NCI-H524 (cell line): ENCODE measurements around the gene LIG3.
"Not testable (repeated sequence)": the region's sequence is repeated elsewhere in the genome, so short reads cannot be mapped to it uniquely, and the experiment has no call there.

Experiments
- DNase-seq, 2 experiments: peaks; one replicate each; lab custom pipeline; 2025; lab: John Stamatoyannopoulos, UW

Gene LIG3

DNA sequence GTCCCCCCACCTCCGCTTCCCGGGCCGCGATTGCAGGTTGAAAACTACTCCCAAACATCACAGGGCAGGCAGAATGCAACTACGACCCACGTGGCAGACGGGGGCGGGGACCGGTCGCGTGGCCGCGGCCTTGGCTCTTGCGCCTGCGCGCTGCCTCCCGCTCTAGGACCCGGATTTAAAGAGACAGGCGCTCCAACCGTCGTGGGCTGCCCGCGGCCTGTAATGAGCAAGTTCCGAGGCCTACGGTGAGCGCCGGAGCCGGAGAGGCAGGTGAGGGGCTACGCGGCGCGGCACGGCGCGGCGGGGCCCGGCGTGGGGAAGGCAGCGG lies at the start of gene LIG3:
Gene LIG3, plus strand, starts transcription at position 160 of the 328 bp plus-strand sequence. CDS start 2,494 bp downstream, outside the sequence.
- peak; percentile 80 to 92 for DNase-seq

DNA sequence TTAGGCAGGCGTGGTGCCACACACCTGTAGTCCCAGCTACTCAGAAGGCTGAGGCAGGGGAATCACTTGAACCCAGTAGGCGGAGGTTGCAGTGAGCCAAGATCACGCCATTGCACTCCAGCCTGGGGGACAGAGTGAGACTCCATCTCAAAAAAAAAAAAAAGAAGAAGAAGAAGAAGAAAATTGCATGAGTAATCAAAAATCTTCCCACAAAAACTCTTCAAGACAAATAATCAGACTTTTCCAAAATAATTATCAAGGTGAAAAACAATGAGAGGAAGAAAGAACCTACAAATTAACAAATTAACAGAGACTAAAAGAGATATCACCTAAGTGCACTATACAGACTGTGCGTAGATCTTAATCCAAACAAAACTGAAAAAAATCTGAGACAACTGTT lies 29.5 kb upstream of the LIG3 start:
- DNase-seq: not testable (repeated sequence)

DNA sequence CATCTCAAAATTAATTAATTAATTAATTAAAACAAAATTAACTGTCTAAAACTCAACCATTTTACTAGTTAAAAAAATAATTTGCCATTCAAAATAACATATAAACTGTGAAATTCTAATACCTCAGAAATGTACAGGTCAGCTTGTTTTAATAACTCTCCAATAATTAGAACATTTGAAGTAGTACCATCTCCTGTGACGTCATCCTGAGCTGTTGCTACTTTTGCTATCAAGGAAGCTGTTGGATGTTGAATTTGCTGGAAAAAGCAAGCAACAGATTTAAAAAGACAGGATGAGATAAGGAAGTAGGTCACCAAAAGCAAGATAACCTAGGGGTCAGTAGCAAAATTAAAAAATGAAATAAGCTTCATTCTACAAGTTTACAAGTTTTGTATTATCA lies 21.9 kb upstream of the LIG3 start:
- DNase-seq: no peak

DNA sequence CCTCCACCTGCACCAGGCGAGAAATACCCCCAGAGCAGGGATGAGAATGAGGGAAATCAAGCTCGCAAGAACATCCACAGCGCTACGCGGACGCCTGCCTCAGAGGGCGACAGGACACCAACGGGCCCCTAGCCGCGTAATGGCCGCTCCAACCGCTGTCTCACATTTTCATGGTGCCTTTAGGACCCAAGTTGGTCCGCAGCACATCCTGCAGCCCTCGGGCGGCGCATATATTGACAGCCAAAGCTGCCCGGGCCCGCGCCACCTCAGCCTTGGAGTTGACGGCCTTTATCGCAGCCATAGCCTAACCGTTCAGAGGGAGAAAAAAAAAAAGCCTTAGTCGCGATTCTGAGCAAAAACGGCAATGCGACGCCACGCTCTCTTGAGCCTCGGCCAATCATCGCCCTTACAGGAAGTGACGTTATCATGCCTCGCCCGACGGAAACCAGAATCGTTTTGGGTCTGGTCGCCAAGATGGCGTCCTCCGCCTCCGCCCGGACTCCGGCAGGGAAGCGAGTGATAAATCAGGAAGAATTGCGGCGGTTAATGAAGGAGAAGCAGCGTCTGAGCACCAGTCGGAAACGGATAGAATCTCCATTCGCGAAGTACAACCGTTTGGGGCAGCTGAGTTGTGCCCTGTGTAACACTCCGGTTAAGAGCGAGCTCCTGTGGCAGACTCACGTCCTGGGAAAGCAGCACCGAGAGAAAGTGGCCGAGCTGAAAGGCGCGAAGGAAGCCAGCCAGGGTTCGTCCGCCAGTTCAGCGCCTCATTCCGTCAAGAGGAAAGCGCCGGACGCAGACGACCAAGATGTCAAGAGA lies 19.0 kb upstream of the LIG3 start, which contains the start of the genes CCT6B and ZNF830:
Gene CCT6B, minus strand, starts transcription at position 368 of the 819 bp plus-strand sequence. Its CDS starts 67 bp downstream, at position 301.
Gene ZNF830, plus strand, starts transcription at position 448 of the 819 bp plus-strand sequence. Its CDS starts 27 bp downstream, at position 475.
- peak; percentile 77 to 89 for DNase-seq

DNA sequence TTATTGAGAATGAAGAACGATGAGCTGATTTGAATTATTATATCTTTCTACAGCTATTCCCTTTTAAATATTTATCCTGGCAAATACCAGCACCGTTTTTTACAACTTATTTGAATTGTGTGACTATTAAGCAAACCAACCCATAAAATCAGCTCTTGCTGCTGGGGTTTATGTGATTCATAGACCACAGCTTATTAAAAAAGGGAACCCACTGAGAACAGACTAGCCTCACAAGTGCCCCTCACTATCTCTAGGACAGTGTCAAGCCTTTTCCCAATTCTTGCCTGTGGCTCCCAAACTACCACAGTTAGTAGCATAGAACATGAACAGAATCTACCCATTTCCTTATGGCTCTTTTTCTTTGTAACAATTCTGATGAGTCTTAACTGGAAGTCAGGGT lies 6.1 kb upstream of the LIG3 start:
- DNase-seq: no peak

DNA sequence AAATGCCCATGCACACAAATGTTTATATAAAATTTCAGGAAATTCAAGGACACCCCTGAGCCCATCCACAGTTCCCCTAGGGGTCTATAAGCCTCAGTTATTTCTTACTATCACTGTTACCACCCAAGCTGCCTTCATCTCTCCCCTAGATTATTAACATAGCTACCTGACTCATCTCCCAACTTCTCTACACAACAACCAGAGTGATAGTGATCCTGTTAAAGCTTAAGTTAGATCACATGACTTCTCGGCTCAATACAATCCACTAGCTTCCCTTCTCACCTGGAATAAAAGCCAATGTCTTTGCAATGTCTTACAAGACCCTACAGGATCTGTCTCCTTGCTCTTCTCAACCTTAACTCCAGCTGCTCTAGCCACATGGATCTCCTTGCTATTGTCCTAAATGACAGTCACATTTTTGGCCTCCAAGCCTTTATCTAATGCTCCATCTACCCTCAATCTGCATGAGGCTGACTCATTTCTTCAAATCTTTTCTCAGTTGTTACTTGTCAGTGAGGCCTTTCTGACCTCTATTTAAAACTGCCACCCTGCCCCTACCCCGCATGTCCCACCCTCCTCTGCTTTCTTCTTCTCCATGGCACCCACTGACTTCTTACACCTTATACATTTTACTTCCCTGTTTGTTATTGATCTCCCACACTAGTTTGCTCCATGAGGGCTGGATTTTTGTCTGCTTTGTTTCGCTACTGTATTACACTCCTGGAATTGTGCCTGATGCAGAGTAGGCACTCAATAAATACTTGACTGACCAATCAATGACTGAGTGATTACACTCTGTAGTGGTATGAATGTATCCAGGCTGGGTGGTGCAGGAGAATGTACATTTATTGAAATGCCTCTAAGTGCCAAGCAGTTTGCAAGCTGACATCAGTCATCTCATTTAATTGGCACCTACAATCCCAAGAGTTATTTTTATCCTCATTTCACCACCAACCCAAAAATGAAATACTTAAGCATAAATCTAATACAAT lies 5.2 kb upstream of the LIG3 start:
- DNase-seq: no peak

DNA sequence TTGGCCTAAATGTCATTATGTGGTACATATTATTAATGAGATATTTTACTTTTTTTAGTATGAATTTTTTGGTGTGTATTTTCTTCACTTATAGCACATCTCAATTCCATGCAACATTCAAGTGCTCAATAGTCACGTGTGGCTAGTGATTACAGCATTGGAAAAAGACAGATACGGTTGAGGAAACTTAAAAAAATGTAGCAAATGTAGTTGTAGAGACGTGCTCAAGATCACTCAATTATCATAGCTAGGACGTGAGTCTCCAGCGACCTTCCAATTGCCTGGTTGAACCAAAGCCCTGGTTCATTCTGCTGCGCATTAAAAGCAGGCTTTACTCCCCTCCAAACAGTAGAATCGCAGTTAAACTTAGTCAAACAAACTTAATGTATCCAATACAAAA lies 1.2 kb upstream of the LIG3 start:
- DNase-seq: no peak

DNA sequence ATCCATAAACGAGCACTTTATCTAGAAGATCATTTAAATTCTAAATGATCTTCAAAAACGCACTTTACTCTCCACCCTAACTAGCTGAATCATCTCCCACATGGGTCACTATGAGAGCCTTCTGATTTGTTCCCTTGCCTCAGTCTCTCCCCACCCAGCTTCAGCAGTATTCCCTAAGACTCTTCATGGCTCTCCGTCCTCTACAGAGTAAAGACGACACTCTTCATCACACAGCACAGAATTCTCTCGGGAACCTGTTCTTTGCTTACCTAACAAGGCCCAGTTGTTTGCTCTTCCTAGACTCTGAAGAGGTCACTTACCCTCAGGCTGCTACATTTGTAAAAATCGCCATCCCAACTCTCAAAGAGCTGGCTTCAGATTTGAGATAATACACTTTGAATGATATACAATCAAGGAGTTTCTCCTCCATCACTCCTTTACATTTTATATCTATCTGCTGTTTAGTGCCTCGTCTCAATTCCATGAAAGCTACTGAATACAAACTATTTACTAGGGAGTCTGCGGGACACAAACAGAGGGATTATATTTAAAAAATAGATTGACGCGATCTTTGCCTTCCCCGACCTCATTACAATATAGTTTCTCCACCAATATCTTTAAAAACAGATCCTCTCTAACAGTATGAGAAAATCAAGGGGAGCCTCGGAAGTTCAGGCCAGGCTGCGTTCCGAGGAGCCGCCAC lies 511 bp upstream of the LIG3 start:
- no peak for DNase-seq

DNA sequence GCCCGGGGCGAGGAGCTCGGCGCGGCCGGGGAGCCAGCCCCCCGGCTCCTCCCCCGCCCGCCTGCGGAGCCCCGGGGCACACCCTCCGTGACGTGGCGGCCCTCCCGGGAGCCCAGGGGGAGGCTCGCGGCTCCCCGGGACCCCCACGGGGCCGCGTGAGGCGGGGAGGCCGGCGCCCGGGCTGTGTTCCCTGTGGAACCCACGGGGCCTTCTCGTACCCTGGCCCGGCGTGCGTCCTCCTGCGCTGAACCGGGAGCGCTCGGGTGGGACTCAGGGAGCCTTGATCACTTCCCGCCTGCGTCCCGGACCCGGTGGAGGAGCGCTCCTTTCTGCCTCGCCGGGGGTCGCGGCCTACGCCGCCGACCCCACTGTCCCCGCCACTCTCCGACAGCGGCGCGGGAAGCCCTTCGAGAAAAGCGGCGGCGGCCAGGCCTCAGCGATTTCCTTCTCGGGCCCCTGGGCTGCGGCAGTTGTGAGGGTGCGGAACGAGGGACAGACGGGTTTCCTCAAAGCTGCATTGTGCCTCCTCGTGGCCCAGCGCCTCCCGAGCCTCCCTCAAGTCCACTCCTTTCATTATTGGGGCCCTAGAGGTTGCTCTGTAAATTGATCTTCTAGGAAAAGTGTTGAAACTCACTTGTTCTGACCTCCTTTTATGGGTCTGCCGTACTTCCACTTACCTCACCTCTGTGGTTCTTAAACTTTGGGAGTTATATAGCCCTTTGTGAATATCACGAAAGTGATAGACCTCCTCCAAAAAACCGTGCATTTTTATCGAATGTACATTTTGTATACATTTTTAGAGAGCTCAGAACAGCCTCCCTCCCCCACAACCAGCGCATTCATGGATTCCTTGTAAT lies 597 bp downstream of the LIG3 start:
- peak; percentile 43 to 62 for DNase-seq

DNA sequence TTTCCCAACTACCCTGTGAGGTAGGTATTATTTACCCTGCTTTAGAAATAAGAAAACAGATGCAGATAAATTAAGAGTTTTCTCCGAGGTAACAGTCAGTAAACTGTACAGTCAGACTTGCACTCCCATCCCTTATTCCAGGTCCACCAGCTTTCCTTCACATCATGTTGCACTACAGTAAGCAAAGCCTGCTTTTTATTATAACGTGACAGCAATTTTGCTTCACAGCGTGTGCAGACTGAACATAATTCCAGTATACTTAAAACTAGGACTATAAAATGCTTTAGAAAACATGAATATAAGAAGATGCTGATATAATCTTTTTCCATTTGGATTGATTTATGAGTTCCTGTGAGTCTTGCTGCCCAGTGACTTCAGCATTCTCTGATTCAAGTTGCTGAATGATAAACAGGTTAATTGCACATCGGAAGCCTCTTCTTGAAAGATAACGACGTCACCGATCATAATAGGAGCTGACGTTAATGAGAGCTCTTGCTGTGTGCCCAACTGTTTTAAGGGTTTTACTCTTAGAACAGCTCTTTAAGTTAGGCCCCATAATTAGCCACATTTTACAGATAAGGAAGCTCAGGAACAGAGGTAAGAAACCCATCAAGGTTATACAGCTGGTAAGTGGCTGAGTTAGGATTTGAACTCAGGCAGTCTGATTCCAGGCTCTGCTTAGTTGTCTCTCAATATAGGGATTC lies 1.4 kb downstream of the LIG3 start:
- DNase-seq: no peak

DNA sequence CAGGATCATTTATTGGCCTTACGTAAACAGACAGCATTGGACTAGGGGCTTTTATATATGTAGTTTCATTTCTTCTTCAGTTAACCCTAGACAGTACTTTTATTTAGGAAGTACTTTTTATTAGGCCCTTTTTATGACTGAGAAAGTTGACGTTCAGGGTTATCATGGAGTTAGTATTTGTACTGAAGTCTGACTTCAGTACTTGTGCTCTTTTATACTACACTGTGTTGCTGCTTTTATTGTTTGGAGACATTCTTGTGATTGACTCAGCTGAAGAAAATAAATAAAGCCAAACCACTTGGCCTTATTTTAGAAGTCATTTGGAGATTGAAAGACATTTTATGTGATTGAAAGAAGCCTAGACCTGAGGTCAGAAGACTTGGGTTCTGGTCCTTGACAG lies 6.9 kb downstream of the LIG3 start:
- DNase-seq: no peak

DNA sequence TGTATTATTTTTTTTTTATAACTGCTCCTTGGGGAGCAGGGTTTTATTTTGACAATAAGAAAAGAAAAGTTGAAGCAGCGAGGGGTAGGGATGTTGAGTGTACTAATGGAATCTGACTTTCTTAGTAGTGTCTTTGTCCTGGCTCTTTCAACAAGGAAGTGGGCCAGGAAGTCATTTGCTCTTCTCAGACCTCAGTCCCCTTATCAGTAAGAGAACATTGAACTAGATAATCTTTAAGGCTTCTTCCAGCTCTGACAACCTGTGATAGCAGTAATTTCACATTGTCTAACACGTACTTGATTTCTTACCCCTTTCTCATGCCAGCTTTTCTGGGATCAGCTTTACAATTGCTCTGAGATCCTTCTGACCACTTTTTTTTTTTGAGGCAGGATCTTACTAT lies 8.3 kb downstream of the LIG3 start:
- DNase-seq: no peak

DNA sequence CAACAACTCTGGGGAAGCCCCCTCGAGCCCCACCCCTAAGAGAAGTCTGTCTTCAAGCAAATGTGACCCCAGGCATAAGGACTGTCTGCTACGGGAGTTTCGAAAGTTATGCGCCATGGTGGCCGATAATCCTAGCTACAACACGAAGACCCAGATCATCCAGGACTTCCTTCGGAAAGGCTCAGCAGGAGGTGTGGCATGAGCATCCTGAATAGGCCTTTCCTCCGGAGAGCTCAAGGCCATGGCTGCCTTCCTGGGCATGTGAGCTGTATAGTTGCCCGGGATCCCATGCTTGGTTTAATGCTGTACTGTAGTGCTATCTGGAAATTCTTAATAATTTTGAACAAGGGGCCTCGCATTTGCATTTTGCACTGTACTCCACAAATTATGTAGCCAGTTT lies 9.2 kb downstream of the LIG3 start:
- no peak for DNase-seq

DNA sequence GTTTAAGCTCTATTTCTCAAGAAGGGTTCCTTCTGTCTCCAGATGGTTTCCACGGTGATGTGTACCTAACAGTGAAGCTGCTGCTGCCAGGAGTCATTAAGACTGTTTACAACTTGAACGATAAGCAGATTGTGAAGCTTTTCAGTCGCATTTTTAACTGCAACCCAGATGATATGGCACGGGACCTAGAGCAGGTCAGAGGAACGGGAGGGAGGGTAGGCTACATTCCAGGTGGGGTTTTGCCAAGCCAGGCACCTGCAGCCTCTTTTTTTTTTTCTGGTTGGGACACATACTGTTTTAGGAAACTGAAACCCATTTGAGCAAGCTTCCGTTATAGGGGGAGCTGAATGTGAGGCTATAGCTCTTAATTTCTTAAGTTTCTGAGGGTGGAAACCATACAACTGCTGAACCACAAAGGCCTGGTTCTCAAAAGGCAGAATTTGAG lies 10.6 kb downstream of the LIG3 start:
- no peak for DNase-seq

DNA sequence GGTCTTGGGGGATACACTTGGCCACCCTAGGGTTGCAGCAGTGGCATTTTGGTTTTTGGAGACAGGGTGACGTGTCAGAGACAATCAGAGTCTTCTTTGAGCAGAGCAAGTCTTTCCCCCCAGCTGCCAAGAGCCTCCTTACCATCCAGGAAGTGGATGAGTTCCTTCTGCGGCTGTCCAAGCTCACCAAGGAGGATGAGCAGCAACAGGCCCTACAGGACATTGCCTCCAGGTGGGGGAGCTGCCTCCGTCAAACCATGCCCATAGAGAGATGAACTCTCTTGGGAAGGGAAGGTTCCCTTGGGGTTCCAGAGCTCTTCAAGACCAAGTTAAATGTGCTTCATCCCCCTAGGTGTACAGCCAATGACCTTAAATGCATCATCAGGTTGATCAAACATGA lies 11.3 kb downstream of the LIG3 start:
- DNase-seq: no peak

DNA sequence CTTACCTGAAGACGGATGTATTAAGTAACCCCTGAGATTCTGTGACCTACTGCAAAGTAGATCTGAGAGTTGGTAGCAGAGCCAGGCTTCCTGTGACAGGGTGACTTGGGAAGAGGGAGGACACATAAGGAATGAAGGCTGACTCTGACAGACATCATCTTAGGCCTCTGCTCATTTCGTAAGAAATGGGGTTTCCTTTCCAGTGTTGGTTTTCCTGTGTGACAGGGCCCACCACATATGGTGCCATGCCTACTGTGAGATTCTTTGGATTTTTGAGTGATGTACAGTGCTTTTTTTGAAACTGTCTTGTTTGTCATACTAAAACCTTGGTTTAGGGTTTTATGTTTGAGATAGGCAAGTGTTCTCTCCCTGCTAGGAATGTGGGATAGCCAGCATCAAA lies 12.7 kb downstream of the LIG3 start:
- no peak for DNase-seq

DNA sequence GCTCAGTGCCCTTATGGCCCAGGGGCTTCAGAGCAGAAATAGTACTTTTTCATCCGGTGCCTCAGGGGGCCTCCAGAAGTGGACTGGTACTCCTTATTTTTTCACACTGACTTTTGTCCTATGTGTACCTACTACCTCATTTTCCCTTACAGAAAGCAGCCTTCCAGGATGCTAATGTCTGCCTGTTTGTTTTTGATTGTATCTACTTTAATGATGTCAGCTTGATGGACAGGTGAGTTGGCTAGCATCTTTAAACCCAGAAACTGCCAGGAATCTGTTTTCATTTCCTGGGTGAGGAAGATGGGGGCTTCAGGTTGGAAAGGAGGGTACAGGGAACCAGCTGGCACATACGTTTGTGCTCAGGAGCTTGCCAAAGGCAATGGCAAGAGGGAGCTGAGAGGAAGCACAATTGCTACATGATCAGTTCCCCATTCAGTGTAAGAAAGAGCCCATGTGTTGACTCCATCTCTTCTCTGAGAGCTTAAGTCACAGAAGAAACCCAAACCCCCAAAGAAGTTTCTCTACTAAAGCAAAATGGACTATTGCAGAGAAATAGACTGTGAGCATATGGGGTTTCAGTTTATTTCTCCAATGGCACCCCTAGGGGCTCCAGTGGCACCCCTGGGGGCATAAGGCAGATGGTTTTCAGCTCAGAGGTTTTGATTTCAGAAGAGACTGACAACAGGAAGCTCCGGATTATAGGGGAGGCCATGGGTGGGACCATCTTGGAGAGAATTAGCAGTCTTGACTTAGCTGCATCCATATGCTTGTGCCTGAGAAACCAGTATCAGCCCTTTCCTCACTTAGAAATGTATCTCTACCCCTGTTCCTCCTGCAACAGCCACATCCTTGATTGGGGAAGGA lies 16.3 kb downstream of the LIG3 start:
- peak in 1 of 2 experiments; percentile 36 for DNase-seq

DNA sequence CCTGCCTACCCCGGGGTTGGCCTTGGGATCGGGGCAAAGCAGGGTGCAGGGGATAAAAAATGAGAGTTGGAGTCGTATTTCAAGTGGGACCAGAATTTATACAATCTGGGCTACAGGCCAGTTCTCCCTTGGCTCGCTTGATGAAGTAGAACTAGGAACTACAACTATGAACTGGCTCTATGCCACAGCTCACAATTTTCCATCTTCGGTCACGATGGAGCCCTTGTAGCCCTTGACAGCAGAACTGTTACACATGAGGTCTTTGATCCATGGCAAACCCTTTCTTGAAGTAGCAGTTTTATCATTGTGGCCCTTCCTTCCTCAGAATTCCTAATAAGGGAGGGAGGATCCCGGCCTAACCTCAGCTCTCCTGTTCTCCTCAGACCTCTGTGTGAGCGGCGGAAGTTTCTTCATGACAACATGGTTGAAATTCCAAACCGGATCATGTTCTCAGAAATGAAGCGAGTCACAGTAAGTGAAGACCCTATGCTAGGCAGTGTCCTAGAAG lies 17.1 kb downstream of the LIG3 start:
- DNase-seq: no peak

DNA sequence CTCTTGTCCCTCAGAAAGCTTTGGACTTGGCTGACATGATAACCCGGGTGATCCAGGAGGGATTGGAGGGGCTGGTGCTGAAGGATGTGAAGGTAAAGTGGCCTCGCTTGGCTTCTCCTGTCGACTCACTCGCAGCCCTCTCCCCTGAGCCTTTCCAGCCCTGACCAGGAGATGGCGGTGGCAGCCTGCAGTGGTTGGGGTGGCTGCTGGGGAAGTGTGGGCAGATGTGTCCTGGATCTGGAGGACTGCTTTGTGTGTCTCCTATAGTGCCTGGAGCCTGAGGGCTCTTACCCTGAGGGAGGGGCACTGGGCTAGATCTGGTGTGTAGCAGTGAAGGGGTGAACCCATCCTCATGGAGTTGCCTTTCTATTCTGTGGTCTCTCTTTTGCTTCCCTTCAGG lies 17.9 kb downstream of the LIG3 start:
- DNase-seq: peak; percentile 0 to 58
